D341Med (cell line): Measurements from ENCODE around the gene MAGEA3.
"Not testable (repeated sequence)": the region's sequence is repeated elsewhere in the genome, so short reads cannot be mapped to it uniquely, and the experiment has no call there.

ENCODE experiments used
- DNase-seq: peaks from one replicate; pipeline ENCODE4 v3.0.0; 2012; ENCODE audit warnings: low spot score

Gene MAGEA3

DNA sequence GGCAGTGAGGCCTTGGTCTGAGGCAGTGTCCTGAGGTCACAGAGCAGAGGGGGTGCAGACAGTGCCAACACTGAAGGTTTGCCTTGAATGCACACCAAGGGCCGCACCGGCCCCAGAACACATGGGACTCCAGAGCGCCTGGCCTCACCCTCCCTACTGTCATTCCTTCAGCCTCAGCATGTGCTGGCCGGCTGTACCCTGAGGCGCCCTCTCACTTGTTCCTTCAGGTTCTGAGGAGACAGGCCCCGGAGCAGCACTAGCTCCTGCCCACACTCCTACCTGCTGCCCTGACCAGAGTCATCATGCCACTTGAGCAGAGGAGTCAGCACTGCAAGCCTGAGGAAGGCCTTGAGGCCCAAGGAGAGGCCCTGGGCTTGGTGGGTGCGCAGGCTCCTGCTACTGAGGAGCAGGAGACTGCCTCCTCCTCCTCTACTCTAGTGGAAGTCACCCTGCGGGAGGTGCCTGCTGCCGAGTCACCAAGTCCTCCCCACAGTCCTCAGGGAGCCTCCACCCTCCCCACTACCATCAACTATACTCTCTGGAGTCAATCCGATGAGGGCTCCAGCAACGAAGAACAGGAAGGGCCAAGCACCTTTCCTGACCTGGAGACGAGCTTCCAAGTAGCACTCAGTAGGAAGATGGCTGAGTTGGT lies 37.4 kb downstream of the MAGEA3 start:
- no peak for DNase-seq

DNA sequence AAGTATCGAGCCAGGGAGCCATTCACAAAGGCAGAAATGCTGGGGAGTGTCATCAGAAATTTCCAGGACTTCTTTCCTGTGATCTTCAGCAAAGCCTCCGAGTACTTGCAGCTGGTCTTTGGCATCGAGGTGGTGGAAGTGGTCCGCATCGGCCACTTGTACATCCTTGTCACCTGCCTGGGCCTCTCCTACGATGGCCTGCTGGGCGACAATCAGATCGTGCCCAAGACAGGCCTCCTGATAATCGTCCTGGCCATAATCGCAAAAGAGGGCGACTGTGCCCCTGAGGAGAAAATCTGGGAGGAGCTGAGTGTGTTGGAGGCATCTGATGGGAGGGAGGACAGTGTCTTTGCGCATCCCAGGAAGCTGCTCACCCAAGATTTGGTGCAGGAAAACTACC lies 37.9 kb downstream of the MAGEA3 start:
- not testable (repeated sequence) for DNase-seq

DNA sequence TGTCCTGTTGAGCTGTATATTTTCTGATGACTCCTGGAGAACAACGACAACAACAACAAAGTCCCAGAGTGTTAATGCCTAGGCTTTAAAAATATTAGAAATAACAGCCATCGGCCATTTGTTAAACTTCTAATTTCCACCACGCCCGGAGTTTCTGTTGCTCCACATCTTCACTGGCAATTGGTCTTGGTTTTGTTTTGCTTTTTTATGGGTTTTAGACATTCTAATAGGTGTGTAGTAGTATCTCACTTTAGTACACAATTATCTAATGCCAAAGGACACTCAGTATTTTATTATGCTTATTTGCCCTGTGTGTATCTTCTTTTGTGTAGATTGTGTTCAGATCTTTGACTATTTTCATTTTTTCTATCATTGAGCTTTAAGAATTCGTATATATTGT lies 40.0 kb downstream of the MAGEA3 start:
- no peak for DNase-seq
